Measurements from ENCODE around the gene TNNC2.

- TF ChIP-seq, protein P1, sequence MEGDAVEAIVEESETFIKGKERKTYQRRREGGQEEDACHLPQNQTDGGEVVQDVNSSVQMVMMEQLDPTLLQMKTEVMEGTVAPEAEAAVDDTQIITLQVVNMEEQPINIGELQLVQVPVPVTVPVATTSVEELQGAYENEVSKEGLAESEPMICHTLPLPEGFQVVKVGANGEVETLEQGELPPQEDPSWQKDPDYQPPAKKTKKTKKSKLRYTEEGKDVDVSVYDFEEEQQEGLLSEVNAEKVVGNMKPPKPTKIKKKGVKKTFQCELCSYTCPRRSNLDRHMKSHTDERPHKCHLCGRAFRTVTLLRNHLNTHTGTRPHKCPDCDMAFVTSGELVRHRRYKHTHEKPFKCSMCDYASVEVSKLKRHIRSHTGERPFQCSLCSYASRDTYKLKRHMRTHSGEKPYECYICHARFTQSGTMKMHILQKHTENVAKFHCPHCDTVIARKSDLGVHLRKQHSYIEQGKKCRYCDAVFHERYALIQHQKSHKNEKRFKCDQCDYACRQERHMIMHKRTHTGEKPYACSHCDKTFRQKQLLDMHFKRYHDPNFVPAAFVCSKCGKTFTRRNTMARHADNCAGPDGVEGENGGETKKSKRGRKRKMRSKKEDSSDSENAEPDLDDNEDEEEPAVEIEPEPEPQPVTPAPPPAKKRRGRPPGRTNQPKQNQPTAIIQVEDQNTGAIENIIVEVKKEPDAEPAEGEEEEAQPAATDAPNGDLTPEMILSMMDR (IDR thresholded peaks at IDR 0.05), result no peak
- TF ChIP-seq POLR2A (IDR thresholded peaks at IDR 0.05), result no peak
Measured at GRCh38 chr20:45861221-45862075, 34.3 kb upstream of the TNNC2 start.

Data from lower leg skin (tissue), 3 donors.